ENCODE results near the gene ERGIC1. TPM values are rescaled to one million over a fixed set of nuclear protein-coding genes. Genes with fewer than 3 reads are reported as not detected.

Gene ERGIC1
- total RNA-seq, 1 donor from 2014 or later: 44.0 TPM

Other genes starting within 250 kb of the ERGIC1 start
- gene NEURL1B, start 193.0 kb upstream of the ERGIC1 start, total RNA-seq: 1.3 TPM in 2 replicates
- gene DUSP1, start 63.1 kb upstream of the ERGIC1 start, total RNA-seq: 5.2 and 5.3 TPM in 2 replicates
- gene RPL26L1, start 125.2 kb downstream of the ERGIC1 start, total RNA-seq: 40.2 and 46.6 TPM in 2 replicates
- gene ATP6V0E1, start 149.5 kb downstream of the ERGIC1 start, total RNA-seq: 184 and 193 TPM in 2 replicates
- 16.3 and 19.3 TPM in 2 replicates for gene CREBRF, start 222.1 kb downstream of the ERGIC1 start, total RNA-seq

All from T-helper 1 cell treated with Interleukin-12 subunit alpha and Interleukin-12 subunit beta and Interleukin-4 antibody, amounts not matched to agents 30 ng/mL and 1 ng/mL, for 36 hours (primary cell).